NB4 (cell line): ENCODE results near the gene LRRTM4.

Experiments used
- MYC ChIP-seq: IDR thresholded peaks from 2 replicates; pipeline ENCODE4 v1.6.1; 2011; ENCODE audit warnings: low read depth, low read length
- POLR2A ChIP-seq: IDR thresholded peaks from 2 replicates; pipeline ENCODE4 v1.6.1; 2011; ENCODE audit warnings: mild to moderate bottlenecking; ENCODE audit not compliant: insufficient read length; ENCODE audit errors: extremely low read depth
- TF ChIP-seq, protein P1 (sequence below): IDR thresholded peaks from one replicate; pipeline ENCODE4 v1.5.1; 2012; ENCODE audit warnings: low read depth, low read length
- TF ChIP-seq, protein P2 (sequence below): IDR thresholded peaks from 2 replicates; pipeline ENCODE4 v1.6.1; 2011; ENCODE audit warnings: low read depth, low read length

DNA sequence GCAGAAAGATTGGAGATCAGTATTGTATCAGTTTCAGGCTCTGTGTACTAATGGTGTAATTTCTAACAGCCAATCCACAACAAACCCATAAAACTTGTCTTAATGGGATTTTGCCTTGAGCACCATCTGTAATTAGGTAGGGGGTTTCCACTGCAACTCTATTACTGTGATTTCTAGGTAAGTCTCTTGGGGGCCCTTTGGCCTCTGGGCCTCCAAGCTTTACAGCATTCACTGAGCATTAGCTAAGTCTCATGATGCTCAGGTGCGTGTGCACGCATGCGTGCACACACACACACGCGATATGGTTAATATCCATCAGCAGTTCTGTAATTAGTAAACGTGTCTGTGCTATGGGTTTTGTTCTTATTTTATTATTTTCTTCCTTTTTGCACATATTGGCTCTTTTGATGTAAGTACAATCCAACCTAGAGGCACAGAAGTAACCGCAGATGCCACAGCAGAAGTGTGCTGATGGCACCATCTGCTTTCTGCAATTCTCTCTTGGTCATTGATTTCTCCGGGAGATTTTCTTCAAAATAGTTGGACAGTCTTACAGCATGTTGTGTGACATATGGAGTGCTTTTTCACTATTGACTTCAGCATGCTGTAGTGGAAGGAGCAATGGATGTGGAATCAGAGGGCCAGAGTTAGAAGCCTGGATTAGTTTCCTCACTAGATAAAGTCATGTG, 592.0 kb downstream of the LRRTM4 start:
- TF ChIP-seq, protein P1, sequence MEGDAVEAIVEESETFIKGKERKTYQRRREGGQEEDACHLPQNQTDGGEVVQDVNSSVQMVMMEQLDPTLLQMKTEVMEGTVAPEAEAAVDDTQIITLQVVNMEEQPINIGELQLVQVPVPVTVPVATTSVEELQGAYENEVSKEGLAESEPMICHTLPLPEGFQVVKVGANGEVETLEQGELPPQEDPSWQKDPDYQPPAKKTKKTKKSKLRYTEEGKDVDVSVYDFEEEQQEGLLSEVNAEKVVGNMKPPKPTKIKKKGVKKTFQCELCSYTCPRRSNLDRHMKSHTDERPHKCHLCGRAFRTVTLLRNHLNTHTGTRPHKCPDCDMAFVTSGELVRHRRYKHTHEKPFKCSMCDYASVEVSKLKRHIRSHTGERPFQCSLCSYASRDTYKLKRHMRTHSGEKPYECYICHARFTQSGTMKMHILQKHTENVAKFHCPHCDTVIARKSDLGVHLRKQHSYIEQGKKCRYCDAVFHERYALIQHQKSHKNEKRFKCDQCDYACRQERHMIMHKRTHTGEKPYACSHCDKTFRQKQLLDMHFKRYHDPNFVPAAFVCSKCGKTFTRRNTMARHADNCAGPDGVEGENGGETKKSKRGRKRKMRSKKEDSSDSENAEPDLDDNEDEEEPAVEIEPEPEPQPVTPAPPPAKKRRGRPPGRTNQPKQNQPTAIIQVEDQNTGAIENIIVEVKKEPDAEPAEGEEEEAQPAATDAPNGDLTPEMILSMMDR, result no peak
- TF ChIP-seq POLR2A, result no peak
- TF ChIP-seq, protein P2, sequence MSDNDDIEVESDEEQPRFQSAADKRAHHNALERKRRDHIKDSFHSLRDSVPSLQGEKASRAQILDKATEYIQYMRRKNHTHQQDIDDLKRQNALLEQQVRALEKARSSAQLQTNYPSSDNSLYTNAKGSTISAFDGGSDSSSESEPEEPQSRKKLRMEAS, result no peak
- TF ChIP-seq MYC, result no peak
